Stimulated activated CD4-positive, alpha-beta T cell treated with anti-CD3 and anti-CD28 coated beads, Interleukin-1b, Interleukin-23, amount 100 ng/mL, for 24 hours (primary cell): ENCODE data around the gene EDNRB.
"Not testable (repeated sequence)": the region's sequence is repeated elsewhere in the genome, so short reads cannot be mapped to it uniquely, and the experiment has no call there.

Experiments
- DNase-seq, 4 experiments: peaks; one replicate each; pipeline ENCODE4 v3.0.0-alpha.2; 2020; ENCODE audit warnings: low read depth in 4 of 4, low spot score in 1 of 4

The EDNRB gene

DNA sequence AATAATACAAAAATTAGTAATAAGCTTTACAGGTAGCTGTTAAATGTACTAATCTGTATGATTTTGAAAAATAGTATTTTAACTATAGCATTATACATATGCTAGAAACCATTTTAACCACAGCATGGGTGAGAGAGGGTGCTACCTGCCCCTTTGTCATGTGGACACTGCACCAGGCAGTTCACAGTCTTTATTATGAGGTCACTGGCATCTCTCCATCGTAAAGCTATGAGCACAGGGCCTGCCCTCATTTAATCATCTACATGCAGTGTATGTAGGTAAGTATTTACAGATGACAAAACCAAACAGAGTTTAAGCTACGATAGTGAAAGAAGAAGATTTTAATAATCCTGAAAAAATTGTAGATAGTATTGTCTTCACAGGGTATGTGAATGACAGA lies 21.7 kb downstream of the EDNRB start:
- DNase-seq, result no peak

GRCh38 chr13:77896536-77896935 lies 22.1 kb downstream of the EDNRB start:
- DNase-seq, result no peak

- no peak for DNase-seq
These were observed 23.9 kb downstream of the EDNRB start for GRCh38 chr13:77894743-77895142.

DNA sequence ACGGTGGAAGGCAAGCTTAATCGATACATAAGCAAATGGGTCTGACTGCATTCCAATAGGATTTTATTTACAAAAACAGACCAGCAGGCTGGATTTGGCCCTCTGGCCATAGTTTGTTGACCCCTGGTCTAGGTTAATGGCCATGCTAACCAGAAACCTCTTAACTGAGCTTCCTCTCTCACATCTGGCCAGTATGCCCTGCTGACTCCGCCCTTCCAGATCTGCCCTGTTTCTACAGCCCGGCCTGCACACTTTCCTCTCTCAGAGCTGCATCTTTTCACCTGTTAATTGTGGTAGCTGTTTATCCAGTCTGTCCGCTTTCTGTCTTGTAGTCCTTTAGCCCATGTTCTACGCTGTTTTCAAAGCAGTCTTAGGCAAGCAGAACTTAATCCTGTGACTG lies 25.6 kb downstream of the EDNRB start:
- no peak for DNase-seq

DNA sequence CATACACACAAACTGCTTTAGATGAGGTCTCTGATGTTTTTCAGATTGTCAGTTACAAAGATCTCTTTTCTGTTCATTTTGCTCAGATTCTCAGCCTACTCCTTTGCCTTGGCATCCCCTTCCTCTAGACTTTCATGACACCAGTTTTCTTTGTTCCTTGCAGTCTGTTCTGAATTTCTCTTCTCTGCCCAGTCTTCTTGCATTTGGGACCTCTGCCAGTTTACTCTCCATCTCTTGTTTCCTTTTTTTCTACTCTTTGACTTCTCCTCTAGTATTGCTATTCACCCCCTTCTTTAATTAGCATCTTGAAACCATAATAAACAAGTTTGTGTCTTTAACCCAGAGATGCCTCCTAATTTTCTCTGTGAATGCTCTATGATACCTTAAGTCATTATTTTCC lies 26.1 kb downstream of the EDNRB start:
- DNase-seq, result no peak

GRCh38 chr13:77891486-77891885 lies 27.1 kb downstream of the EDNRB start:
- DNase-seq, result no peak

DNA sequence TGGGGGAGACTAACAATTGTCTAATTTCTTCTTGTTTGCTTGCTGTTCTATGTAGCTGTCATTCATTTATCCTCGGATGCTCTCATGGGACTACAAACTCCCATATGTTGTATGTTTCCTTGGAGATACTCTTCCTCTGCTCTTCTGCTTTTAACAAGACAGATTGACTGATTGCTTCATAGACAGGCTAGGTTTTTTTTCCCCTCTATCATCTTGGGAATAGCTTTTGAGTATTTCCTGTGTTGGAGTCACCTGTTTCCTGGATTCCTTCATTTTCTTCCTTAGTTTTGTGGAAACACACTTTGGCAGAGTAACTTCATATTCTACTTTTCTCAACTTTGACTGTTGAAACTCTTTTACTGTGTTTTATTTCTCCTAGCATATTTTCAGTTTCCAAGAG lies 27.6 kb downstream of the EDNRB start:
- no peak for DNase-seq

- DNase-seq, result no peak
These were observed 35.3 kb downstream of the EDNRB start for GRCh38 chr13:77883328-77883727.

DNA sequence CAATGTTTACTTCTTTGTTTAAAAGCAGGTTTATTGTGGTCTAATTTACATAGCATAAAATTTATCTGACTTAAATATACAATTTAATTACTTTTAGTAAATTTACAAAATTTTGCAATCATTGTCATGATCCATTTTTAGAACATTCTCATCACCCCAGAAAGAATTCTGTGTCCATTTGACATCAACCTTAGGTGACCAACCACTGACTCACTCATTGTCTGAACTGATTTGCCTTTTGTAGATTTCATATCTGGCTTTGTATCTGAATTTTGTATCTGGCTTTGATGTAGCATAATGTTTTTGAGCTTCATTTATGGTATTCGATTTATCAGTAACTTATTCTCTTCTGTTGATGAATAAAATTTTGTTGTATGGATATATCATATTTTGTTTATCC lies 40.4 kb downstream of the EDNRB start:
- no peak for DNase-seq

- DNase-seq, result no peak
These were observed 42.5 kb downstream of the EDNRB start for GRCh38 chr13:77876176-77876575.

DNA sequence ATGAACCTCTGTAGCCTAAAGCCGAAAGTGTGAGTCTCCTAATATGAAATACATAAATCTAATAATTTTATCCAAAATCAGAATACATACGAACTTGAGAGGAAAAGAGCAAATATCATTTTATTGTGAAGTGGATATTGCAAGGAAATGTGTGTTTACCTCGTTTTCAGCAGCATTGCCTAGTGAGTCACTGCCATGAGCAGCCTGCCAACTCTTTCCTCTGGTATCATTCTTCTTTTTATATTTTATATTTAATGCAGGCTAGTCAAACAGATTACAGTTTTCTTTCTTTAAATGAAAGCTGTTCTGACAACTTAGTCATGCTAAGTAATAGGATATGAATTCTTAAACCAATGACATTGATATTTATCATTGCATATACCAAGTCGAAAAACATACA lies 44.2 kb downstream of the EDNRB start:
- no peak for DNase-seq

GRCh38 chr13:77872995-77873394 lies 45.6 kb downstream of the EDNRB start:
- DNase-seq, result no peak

GRCh38 chr13:77871596-77871995 lies 47.0 kb downstream of the EDNRB start:
- DNase-seq, result no peak

DNA sequence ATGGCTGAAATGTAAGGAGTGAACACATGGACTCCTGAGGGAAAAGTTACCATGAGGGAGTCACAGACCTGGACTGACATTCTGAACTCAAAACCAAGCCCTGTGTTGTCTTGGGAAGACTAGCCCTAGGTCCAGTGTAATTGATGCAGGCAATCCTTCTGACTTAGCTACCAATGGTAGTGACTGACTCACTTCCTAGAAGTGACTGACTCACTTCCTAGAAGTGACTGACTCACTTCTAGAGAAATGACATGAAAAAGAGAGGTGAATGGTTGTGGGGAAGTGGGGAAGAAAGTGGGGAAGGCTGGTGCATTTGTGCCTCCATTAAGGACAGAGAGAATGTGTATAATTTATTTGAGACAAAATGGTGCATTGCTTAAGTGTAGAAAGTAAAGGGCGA lies 49.9 kb downstream of the EDNRB start:
- DNase-seq, result no peak

GRCh38 chr13:77866971-77867370 lies 51.7 kb downstream of the EDNRB start:
- DNase-seq, result no peak

GRCh38 chr13:77865622-77866021 lies 53.0 kb downstream of the EDNRB start:
- DNase-seq, result no peak

GRCh38 chr13:77863144-77863543 lies 55.5 kb downstream of the EDNRB start:
- no peak for DNase-seq

GRCh38 chr13:77861741-77862140 lies 56.9 kb downstream of the EDNRB start:
- DNase-seq, result no peak

DNA sequence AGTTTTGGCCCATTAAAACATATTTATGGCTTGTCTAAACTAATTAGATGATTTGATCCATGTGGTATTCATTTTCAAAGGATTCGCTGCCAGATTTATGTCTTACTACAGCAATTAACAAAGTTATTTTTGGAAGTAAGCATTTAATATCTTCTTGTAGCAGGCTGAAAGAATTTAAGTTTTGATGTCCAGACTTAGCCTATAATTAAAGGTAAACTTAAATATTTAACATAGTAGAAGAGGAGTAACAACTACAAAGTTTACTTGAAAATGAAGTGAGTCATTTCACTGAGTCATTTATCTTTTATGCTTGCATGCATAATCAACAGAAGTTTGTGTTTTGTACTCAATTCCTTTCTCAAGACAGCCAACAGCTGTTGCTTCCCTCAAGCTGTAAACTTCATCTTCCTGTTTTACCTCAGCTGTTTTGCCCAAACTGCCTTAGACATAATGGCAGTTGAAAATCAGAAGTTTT lies 58.1 kb downstream of the EDNRB start:
- no peak for DNase-seq

DNA sequence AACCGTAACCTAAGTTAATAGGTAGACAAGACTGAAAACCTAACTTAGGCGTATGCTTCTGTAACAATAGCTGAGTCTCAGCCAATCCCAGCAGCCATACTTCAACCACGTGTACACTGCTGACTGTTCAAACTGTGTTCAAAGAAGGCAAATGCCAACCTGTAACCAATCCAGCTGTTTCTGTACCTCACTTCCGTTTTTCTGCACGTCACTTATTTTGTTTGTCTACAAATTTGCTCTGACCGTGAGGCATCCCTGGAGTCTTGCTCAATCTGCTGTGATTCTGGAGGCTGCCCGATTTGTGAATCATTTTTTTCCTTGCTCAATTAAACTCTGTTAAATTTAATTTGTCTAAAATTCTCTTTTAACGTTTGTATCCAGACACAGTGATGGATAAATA lies 59.2 kb downstream of the EDNRB start:
- DNase-seq, result no peak

GRCh38 chr13:77857531-77858209 lies 61.0 kb downstream of the EDNRB start:
- DNase-seq, result no peak

GRCh38 chr13:77853703-77854102 lies 64.9 kb downstream of the EDNRB start:
- DNase-seq, result no peak

GRCh38 chr13:77848050-77848449 lies 70.6 kb downstream of the EDNRB start:
- DNase-seq, result not testable (repeated sequence)
